ENCODE results near the gene ARL17B.
"Not testable (repeated sequence)": the region's sequence is repeated elsewhere in the genome, so short reads cannot be mapped to it uniquely, and the experiment has no call there.

DNA sequence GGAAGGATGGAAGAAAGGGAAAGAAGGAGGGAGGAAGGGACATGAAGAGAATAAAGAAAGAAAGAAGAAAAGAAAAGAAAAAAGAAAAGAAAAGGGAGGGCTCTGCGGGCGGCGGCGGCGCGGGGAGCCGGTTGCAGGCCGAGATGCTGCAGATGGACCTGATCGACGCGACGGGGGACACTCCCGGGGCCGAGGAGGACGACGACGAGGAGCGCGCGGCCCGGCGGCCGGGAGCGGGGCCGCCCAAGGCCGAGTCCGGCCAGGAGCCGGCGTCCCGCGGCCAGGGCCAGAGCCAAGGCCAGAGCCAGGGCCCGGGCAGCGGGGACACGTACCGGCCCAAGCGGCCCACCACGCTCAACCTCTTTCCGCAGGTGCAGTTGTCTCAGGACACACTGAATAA is 118.1 kb downstream of the ARL17B start:
- not testable (repeated sequence) for TF ChIP-seq POLR2A (IDR thresholded peaks at IDR 0.05)
- TF ChIP-seq, protein P1, sequence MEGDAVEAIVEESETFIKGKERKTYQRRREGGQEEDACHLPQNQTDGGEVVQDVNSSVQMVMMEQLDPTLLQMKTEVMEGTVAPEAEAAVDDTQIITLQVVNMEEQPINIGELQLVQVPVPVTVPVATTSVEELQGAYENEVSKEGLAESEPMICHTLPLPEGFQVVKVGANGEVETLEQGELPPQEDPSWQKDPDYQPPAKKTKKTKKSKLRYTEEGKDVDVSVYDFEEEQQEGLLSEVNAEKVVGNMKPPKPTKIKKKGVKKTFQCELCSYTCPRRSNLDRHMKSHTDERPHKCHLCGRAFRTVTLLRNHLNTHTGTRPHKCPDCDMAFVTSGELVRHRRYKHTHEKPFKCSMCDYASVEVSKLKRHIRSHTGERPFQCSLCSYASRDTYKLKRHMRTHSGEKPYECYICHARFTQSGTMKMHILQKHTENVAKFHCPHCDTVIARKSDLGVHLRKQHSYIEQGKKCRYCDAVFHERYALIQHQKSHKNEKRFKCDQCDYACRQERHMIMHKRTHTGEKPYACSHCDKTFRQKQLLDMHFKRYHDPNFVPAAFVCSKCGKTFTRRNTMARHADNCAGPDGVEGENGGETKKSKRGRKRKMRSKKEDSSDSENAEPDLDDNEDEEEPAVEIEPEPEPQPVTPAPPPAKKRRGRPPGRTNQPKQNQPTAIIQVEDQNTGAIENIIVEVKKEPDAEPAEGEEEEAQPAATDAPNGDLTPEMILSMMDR (IDR thresholded peaks at IDR 0.05 in 4 of 5, conservative IDR thresholded peaks at IDR 0.05 in 1 of 5), result not testable (repeated sequence)
